HepG2 (cell line): ENCODE results near the gene DCDC2C. TPM values are rescaled to one million over a fixed set of nuclear protein-coding genes. Genes with fewer than 3 reads are reported as not detected.

Experiments
- AKAP8 ChIP-seq: sonication (generic); formaldehyde crosslinking; IDR thresholded peaks from 2 replicates; pipeline ENCODE4 v1.5.1; 2020; ENCODE audit warnings: mild to moderate bottlenecking, missing genetic modification reagents
- BORCS8-MEF2B ChIP-seq: sonication (generic); formaldehyde crosslinking; IDR thresholded peaks from 2 replicates; pipeline ENCODE4 v1.8.0; 2022; ENCODE audit warnings: mild to moderate bottlenecking, missing genetic modification reagents
- FOSL2 ChIP-seq: sonication (generic); formaldehyde crosslinking; IDR thresholded peaks from 2 replicates; pipeline ENCODE4 v1.4.0; 2020; ENCODE audit warnings: missing genetic modification reagents
- GATAD2A ChIP-seq: IDR thresholded peaks from 2 replicates; pipeline ENCODE4 v1.6.1; 2016
- KDM2A ChIP-seq: sonication (generic); formaldehyde crosslinking; IDR thresholded peaks from 2 replicates; pipeline ENCODE4 v1.4.0; 2020; ENCODE audit warnings: low read depth, missing genetic modification reagents, borderline replicate concordance
- MIER3 ChIP-seq: IDR thresholded peaks from 2 replicates; pipeline ENCODE4 v1.6.1; 2016; ENCODE audit warnings: missing compliant biosample characterization, borderline replicate concordance
- NFKB2 ChIP-seq: sonication (generic); formaldehyde crosslinking; IDR thresholded peaks from 2 replicates; pipeline ENCODE4 v1.4.0; 2020; ENCODE audit warnings: missing genetic modification reagents, borderline replicate concordance
- NKX3-1 ChIP-seq: sonication (generic); formaldehyde crosslinking; IDR thresholded peaks from 2 replicates; pipeline ENCODE4 v1.5.0; 2020; ENCODE audit warnings: missing genetic modification reagents
- NR2F6 ChIP-seq, 2 experiments: IDR thresholded peaks; 2 replicates each; pipeline ENCODE4 v1.6.1; 2016; ENCODE audit warnings: antibody characterized with exemption in 1 of 2, mild to moderate bottlenecking in 1 of 2
- SALL1 ChIP-seq: sonication (generic); formaldehyde crosslinking; IDR thresholded peaks from 2 replicates; pipeline ENCODE4 v1.8.0; 2022; ENCODE audit warnings: mild to moderate bottlenecking, missing genetic modification reagents
- ZNF292 ChIP-seq: sonication (generic); formaldehyde crosslinking; IDR thresholded peaks from 2 replicates; pipeline ENCODE4 v1.8.1; 2022; ENCODE audit warnings: mild to moderate bottlenecking, low read depth, missing genetic modification reagents, borderline replicate concordance
- ZNF788 ChIP-seq: sonication (generic); formaldehyde crosslinking; IDR thresholded peaks from 2 replicates; pipeline ENCODE4 v1.5.0; 2020; ENCODE audit warnings: mild to moderate bottlenecking, missing genetic modification reagents, borderline replicate concordance
- polyA plus RNA-seq, 8 experiments: library from polyadenylated mRNA; depleted of rRNA in 3 of 8; stranded (reverse) in 7 of 8; unstranded in 1 of 8; fragments of >200 nt; fragmentation: Illumina TruSeq in 4 of 8; extraction: Trizol in 4 of 8; gene quantifications; 2 replicates each; pipeline versions ENCODE4 v1.2.1 to v1.2.3, GENCODE V29; 2011 to 2016; ENCODE audit warnings: low read depth in 4 of 8, missing spikeins in 1 of 8, mixed read lengths in 1 of 8; ENCODE audit not compliant: insufficient read depth in 1 of 8
- total RNA-seq, 5 experiments: library from RNA; depleted of rRNA; stranded (reverse); fragments of >200 nt; fragmentation: Illumina TruSeq; extraction: Trizol; gene quantifications; 2 replicates each; pipeline ENCODE4 v1.2.3, GENCODE V29; 2016; ENCODE audit warnings: low read depth in 1 of 5
- TF ChIP-seq, protein P1 (sequence below): IDR thresholded peaks from 2 replicates; pipeline ENCODE4 v1.6.1; 2016; ENCODE audit warnings: missing compliant biosample characterization, missing genetic modification reagents, borderline replicate concordance
- TF ChIP-seq, protein P2 (sequence below): sonication (generic); formaldehyde crosslinking; IDR thresholded peaks from 2 replicates; pipeline ENCODE4 v1.8.1; 2022; ENCODE audit warnings: mild to moderate bottlenecking, missing genetic modification reagents
- TF ChIP-seq, protein P3 (sequence below): sonication (generic); formaldehyde crosslinking; IDR thresholded peaks from 2 replicates; pipeline ENCODE4 v1.8.0; 2022; ENCODE audit warnings: missing genetic modification reagents, mild to moderate bottlenecking, borderline replicate concordance
- TF ChIP-seq, protein P4 (sequence below): sonication (generic); formaldehyde crosslinking; IDR thresholded peaks from 2 replicates; pipeline ENCODE4 v1.4.0; 2020; ENCODE audit warnings: missing genetic modification reagents, mild to moderate bottlenecking, borderline replicate concordance
- TF ChIP-seq, protein P5 (sequence below): sonication (generic); formaldehyde crosslinking; IDR thresholded peaks from 2 replicates; pipeline ENCODE4 v1.4.0; 2020; ENCODE audit warnings: missing genetic modification reagents
- TF ChIP-seq, protein P6 (sequence below): sonication (generic); formaldehyde crosslinking; IDR thresholded peaks from 2 replicates; pipeline ENCODE4 v1.4.0; 2020; ENCODE audit warnings: missing genetic modification reagents, borderline replicate concordance

The DCDC2C gene
- total and polyA plus RNA-seq, 2 of the 13 experiments (the other 11 are each of a cell fraction or from before 2014, with no cell fraction given), result not detected

DNA sequence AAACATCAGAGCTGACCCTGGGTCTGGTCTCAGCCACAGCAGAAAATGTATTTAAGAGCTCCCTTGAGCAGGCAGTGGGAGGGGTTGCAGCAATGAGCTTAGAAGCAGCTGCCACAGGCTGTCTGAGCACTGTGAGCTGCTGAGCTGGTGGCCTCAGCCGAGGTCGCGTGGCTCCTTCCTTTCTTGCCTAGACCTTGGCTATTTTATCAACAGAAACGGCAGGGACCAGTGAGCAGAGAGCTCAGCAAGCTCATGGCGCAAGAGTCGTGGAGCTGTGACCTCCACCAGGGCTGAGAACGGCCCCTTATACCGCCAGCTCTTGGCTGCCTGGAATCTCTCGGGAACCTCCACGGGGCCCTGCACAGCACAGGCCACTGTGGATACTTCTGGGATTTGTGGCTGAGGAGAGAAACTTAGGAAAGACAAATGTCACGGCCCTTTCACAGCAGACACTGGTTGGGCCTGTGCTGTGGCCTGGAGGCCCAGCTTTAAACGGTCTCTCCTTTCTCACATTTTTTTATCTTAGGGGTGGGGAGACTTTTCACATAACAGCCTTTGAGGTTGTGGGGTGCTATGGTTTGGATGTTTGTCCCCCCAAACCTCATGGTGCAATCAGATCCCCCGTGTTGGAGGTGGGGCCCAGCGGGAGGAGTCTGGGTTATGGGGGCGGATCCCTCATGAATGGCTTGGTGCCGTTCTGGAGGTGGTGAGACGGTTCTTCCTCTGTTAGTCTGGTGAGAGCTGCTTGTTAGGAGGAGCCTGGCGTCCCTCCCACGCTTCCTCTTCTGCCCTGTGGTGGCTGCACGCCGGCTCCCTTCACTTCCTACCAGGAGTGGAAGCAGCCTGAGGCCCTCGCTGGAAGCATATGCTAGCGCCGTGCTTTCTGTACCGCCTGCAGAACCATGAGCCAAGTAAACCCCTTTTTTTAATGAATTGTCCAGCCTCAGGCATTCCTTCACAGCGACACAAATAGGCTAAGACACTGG, 43.6 kb upstream of the DCDC2C start (continued):
- TF ChIP-seq ZNF292 (CRISPR knock-in tag) (peak; percentile 82; the same call in 1 of the 2 replicates), KDM2A (CRISPR knock-in tag) (peak; percentile 26; the same call in 1 of the 2 replicates), SALL1 (CRISPR knock-in tag) (peak; percentile 72), MIER3 (CRISPR knock-in tag) (no peak), FOSL2 (CRISPR knock-in tag) (peak; percentile 24; the same call in 1 of the 2 replicates), NFKB2 (peak; percentile 79), AKAP8 (CRISPR knock-in tag) (peak; percentile 63; the same call in 1 of the 2 replicates), ZNF788 (CRISPR knock-in tag) (peak; percentile 49; the same call in 1 of the 2 replicates), GATAD2A (CRISPR knock-in tag) (peak; percentile 50; the same call in 1 of the 2 replicates), NKX3-1 (CRISPR knock-in tag) (0 out of 2 replicates have a peak, but pooled peaks have one; percentile 40), BORCS8-MEF2B (CRISPR knock-in tag) (peak; percentile 22; the same call in 1 of the 2 replicates), NR2F6 (IDR thresholded peaks at IDR 0.05) (0 out of 2 replicates have a peak, but pooled peaks have one; percentile 22), NR2F6 (CRISPR knock-in tag; IDR thresholded peaks at IDR 0.05) (peak; percentile 33)
- TF ChIP-seq, protein P1, sequence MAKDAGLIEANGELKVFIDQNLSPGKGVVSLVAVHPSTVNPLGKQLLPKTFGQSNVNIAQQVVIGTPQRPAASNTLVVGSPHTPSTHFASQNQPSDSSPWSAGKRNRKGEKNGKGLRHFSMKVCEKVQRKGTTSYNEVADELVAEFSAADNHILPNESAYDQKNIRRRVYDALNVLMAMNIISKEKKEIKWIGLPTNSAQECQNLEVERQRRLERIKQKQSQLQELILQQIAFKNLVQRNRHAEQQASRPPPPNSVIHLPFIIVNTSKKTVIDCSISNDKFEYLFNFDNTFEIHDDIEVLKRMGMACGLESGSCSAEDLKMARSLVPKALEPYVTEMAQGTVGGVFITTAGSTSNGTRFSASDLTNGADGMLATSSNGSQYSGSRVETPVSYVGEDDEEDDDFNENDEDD (CRISPR knock-in tag), result peak; percentile 47; the same call in 1 of the 2 replicates
- TF ChIP-seq, protein P2, sequence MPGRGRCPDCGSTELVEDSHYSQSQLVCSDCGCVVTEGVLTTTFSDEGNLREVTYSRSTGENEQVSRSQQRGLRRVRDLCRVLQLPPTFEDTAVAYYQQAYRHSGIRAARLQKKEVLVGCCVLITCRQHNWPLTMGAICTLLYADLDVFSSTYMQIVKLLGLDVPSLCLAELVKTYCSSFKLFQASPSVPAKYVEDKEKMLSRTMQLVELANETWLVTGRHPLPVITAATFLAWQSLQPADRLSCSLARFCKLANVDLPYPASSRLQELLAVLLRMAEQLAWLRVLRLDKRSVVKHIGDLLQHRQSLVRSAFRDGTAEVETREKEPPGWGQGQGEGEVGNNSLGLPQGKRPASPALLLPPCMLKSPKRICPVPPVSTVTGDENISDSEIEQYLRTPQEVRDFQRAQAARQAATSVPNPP, result peak; percentile 58; the same call in 1 of the 2 replicates
- TF ChIP-seq, protein P3, sequence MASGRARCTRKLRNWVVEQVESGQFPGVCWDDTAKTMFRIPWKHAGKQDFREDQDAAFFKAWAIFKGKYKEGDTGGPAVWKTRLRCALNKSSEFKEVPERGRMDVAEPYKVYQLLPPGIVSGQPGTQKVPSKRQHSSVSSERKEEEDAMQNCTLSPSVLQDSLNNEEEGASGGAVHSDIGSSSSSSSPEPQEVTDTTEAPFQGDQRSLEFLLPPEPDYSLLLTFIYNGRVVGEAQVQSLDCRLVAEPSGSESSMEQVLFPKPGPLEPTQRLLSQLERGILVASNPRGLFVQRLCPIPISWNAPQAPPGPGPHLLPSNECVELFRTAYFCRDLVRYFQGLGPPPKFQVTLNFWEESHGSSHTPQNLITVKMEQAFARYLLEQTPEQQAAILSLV (CRISPR knock-in tag), result peak; percentile 69; the same call in 1 of the 2 replicates
- TF ChIP-seq, protein P4, sequence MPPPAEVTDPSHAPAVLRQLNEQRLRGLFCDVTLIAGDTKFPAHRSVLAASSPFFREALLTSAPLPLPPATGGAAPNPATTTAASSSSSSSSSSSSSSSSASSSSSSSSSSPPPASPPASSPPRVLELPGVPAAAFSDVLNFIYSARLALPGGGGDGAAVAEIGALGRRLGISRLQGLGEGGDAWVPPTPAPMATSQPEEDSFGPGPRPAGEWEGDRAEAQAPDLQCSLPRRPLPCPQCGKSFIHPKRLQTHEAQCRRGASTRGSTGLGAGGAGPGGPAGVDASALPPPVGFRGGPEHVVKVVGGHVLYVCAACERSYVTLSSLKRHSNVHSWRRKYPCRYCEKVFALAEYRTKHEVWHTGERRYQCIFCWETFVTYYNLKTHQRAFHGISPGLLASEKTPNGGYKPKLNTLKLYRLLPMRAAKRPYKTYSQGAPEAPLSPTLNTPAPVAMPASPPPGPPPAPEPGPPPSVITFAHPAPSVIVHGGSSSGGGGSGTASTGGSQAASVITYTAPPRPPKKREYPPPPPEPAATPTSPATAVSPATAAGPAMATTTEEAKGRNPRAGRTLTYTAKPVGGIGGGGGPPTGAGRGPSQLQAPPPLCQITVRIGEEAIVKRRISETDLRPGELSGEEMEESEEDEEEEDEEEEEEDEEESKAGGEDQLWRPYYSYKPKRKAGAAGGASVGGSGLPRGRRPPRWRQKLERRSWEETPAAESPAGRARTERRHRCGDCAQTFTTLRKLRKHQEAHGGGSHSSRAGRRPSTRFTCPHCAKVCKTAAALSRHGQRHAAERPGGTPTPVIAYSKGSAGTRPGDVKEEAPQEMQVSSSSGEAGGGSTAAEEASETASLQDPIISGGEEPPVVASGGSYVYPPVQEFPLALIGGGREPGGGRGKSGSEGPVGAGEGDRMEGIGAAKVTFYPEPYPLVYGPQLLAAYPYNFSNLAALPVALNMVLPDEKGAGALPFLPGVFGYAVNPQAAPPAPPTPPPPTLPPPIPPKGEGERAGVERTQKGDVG (CRISPR knock-in tag), result peak; percentile 82; the same call in 1 of the 2 replicates
- TF ChIP-seq, protein P5, sequence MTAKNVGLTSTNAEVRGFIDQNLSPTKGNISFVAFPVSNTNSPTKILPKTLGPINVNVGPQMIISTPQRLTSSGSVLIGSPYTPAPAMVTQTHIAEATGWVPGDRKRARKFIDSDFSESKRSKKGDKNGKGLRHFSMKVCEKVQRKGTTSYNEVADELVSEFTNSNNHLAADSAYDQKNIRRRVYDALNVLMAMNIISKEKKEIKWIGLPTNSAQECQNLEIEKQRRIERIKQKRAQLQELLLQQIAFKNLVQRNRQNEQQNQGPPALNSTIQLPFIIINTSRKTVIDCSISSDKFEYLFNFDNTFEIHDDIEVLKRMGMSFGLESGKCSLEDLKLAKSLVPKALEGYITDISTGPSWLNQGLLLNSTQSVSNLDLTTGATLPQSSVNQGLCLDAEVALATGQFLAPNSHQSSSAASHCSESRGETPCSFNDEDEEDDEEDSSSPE, result no peak
- TF ChIP-seq, protein P6, sequence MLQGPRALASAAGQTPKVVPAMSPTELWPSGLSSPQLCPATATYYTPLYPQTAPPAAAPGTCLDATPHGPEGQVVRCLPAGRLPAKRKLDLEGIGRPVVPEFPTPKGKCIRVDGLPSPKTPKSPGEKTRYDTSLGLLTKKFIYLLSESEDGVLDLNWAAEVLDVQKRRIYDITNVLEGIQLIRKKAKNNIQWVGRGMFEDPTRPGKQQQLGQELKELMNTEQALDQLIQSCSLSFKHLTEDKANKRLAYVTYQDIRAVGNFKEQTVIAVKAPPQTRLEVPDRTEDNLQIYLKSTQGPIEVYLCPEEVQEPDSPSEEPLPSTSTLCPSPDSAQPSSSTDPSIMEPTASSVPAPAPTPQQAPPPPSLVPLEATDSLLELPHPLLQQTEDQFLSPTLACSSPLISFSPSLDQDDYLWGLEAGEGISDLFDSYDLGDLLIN (CRISPR knock-in tag), result no peak
